Fibroblast of gingiva (primary cell): ENCODE results near the gene GNAZ.
"Not testable (repeated sequence)": the region's sequence is repeated elsewhere in the genome, so short reads cannot be mapped to it uniquely, and the experiment has no call there.

Source experiments
- DNase-seq: peaks from one replicate; pipeline ENCODE4 v3.0.0-alpha.2; 2011; ENCODE audit warnings: low read depth

Gene GNAZ

GRCh38 chr22:23044570-23044969, 25.7 kb upstream of the GNAZ start:
- DNase-seq, result no peak

GRCh38 chr22:23045461-23045860, 24.9 kb upstream of the GNAZ start:
- no peak for DNase-seq

- DNase-seq, result no peak
Measured at GRCh38 chr22:23047265-23047664, 23.1 kb upstream of the GNAZ start.

GRCh38 chr22:23047742-23048141, 22.6 kb upstream of the GNAZ start:
- no peak for DNase-seq

- DNase-seq, result not testable (repeated sequence)
Measured at GRCh38 chr22:23050546-23050945, 19.8 kb upstream of the GNAZ start.

GRCh38 chr22:23053051-23053707, 17.1 kb upstream of the GNAZ start:
- no peak for DNase-seq

GRCh38 chr22:23053912-23054530, 16.3 kb upstream of the GNAZ start:
- no peak for DNase-seq

- DNase-seq, result no peak
Measured at GRCh38 chr22:23054531-23055257, 15.6 kb upstream of the GNAZ start.

- DNase-seq, result no peak
Measured at GRCh38 chr22:23055449-23056179, 14.7 kb upstream of the GNAZ start.

- DNase-seq, result no peak
Measured at GRCh38 chr22:23057331-23057730, 13.0 kb upstream of the GNAZ start.

- no peak for DNase-seq
Measured at GRCh38 chr22:23058063-23058462, 12.3 kb upstream of the GNAZ start.

- DNase-seq, result no peak
Measured at GRCh38 chr22:23058481-23059283, 11.6 kb upstream of the GNAZ start.

- DNase-seq, result no peak
Measured at GRCh38 chr22:23059284-23059948, 10.9 kb upstream of the GNAZ start.

GRCh38 chr22:23060612-23061400, 9.5 kb upstream of the GNAZ start:
- no peak for DNase-seq

GRCh38 chr22:23061471-23062280, 8.6 kb upstream of the GNAZ start:
- no peak for DNase-seq

- DNase-seq, result no peak
Measured at GRCh38 chr22:23062616-23063538, 7.4 kb upstream of the GNAZ start.

- no peak for DNase-seq
Measured at GRCh38 chr22:23063539-23064380, 6.6 kb upstream of the GNAZ start.
